Kidney (tissue), 14 donors: ENCODE measurements around the gene COMMD10. TPM values are rescaled to one million over a fixed set of nuclear protein-coding genes. Genes with fewer than 3 reads are reported as not detected.

Source experiments
- DNase-seq, 5 donors: peaks; one replicate each; pipeline ENCODE4 v3.0.0-alpha.2; 2013 to 2020
- FAIRE-seq: peaks from 2 replicates; lab custom pipeline; 2012; peaks lifted over from hg19 to GRCh38; lab: Jason Lieb, UNC
- H3K27ac ChIP-seq, 2 donors: one replicate each; pipeline ENCODE4 v1.7.0; 2013; ENCODE audit warnings: low read depth in 2 of 2, low read length in 2 of 2, inconsistent platforms in 1 of 2
- H3K27me3 ChIP-seq: one replicate; pipeline ENCODE4 v1.7.1; 2013; ENCODE audit warnings: low read length, inconsistent platforms; ENCODE audit not compliant: control insufficient read depth, insufficient read depth
- H3K36me3 ChIP-seq, 3 donors: one replicate each; pipeline versions ENCODE4 v1.7.0 to v1.7.1; 2013; ENCODE audit warnings: low read length in 3 of 3, control low read depth in 1 of 3, inconsistent platforms in 1 of 3; ENCODE audit not compliant: insufficient read depth in 3 of 3, control insufficient read depth in 2 of 3
- H3K4me1 ChIP-seq, 3 donors: one replicate each; pipeline versions ENCODE4 v1.7.0 to v1.7.1; 2013; ENCODE audit warnings: low read length in 3 of 3, inconsistent platforms in 1 of 3, low read depth in 1 of 3; ENCODE audit not compliant: control insufficient read depth in 2 of 3, insufficient read depth in 2 of 3
- H3K4me3 ChIP-seq, 3 donors: one replicate each; pipeline versions ENCODE4 v1.7.0 to v1.8.1; 2013; ENCODE audit warnings: low read length in 3 of 3, control low read depth in 1 of 3, inconsistent platforms in 1 of 3
- H3K9ac ChIP-seq, 3 donors: one replicate each; pipeline versions ENCODE4 v1.7.0 to v1.7.1; 2013; ENCODE audit warnings: low read length in 3 of 3, control low read depth in 1 of 3, inconsistent platforms in 1 of 3
- H3K9me3 ChIP-seq, 3 donors: one replicate each; pipeline versions ENCODE4 v1.7.0 to v1.7.1; 2013; ENCODE audit warnings: low read length in 3 of 3, control low read depth in 1 of 3, inconsistent platforms in 1 of 3; ENCODE audit not compliant: control insufficient read depth in 2 of 3, insufficient read depth in 1 of 3
- CTCF ChIP-seq: IDR thresholded peaks from 3 replicates; pipeline ENCODE4 v1.5.1; 2012; ENCODE audit warnings: mild to moderate bottlenecking, moderate library complexity, borderline replicate concordance; ENCODE audit not compliant: insufficient read depth; ENCODE audit errors: extremely low read depth
- intact Hi-C: fragments of 100-400 bp; cut with DNase I; formaldehyde crosslinking; loops from one replicate; pipeline ENCODE4 v1.11.1; 2022
- polyA plus RNA-seq: library from polyadenylated mRNA; stranded (reverse); fragments of 350-450 nt; fragmentation: Illumina TruSeq; extraction: RNeasy Lipid Tissue Mini Kit (QIAGEN cat#74804); gene quantifications from one replicate; pipeline ENCODE4 v1.2.3, GENCODE V29; 2014; ENCODE audit warnings: low read depth, low replicate concordance; ENCODE audit not compliant: insufficient read depth
- total RNA-seq: library from RNA; stranded (reverse); fragmentation: NEBNext Ultra II Directional; extraction: Animal tissue kit (Norgen Biotek cat#: 25700); gene quantifications from one replicate; pipeline ENCODE4 v1.2.1, GENCODE V29; 2021
- donor health status: control.
- donor health status: control.
- donor health status: control.
- donor health status: control.
- donor health status: control.
- donor health status: DM: yes; HTN: yes; CAD: no.
- donor health status: Normal renal cell carcinoma (clear cell type).

Gene COMMD10
- total and polyA plus RNA-seq, 2 donors from 2014 or later: 37.6 to 41.1 TPM

- FAIRE-seq: no peak
- intact Hi-C loops: no loop called here
- no peak for DNase-seq
- Histone ChIP-seq H3K27me3 (no peaks in the 10 kb centered on the region), H3K9ac (no peak overlapping the region), H3K9me3 (no peaks in the 10 kb centered on the region), H3K36me3 (no peaks in the 10 kb centered on the region), H3K4me1 (no peaks in the 10 kb centered on the region), H3K27ac (no peak overlapping the region), H3K4me3 (no peak overlapping the region)
- no peak for TF ChIP-seq CTCF
Measured at GRCh38 chr5:116209166-116209565, 124.3 kb downstream of the COMMD10 start.

- no peak overlapping the region for H3K9ac ChIP-seq
- intact Hi-C loops: no loop called here
- DNase-seq (no peak), FAIRE-seq (no peak)
- H3K36me3 ChIP-seq: no peaks in the 10 kb centered on the region
- H3K9me3 ChIP-seq: no peaks in the 10 kb centered on the region
- H3K27ac ChIP-seq: no peak overlapping the region
- H3K27me3 ChIP-seq: no peaks in the 10 kb centered on the region
- H3K4me3 ChIP-seq: no peak overlapping the region
- H3K4me1 ChIP-seq: no peaks in the 10 kb centered on the region
- no peak for TF ChIP-seq CTCF
Measured at GRCh38 chr5:116212225-116212624, 127.4 kb downstream of the COMMD10 start.

GRCh38 chr5:116216246-116216645 lies 131.4 kb downstream of the COMMD10 start:
- no peak for TF ChIP-seq CTCF
- H3K27ac ChIP-seq: no peak overlapping the region
- intact Hi-C loops: no loop called here
- no peaks in the 10 kb centered on the region for H3K36me3 ChIP-seq
- no peak for DNase-seq
- no peak overlapping the region for H3K4me3 ChIP-seq
- no peak overlapping the region for H3K9ac ChIP-seq
- no peaks in the 10 kb centered on the region for H3K27me3 ChIP-seq
- H3K4me1 ChIP-seq: no peaks in the 10 kb centered on the region
- no peaks in the 10 kb centered on the region for H3K9me3 ChIP-seq
- FAIRE-seq: no peak

GRCh38 chr5:116225281-116225922 lies 140.6 kb downstream of the COMMD10 start:
- Histone ChIP-seq H3K9me3 (no peaks in the 10 kb centered on the region), H3K27me3 (no peaks in the 10 kb centered on the region), H3K27ac (no peak overlapping the region), H3K36me3 (no peaks in the 10 kb centered on the region), H3K4me1 (no peaks in the 10 kb centered on the region), H3K9ac (no peak overlapping the region), H3K4me3 (no peak overlapping the region)
- intact Hi-C loops: no loop called here
- no peak for TF ChIP-seq CTCF
- FAIRE-seq (no peak), DNase-seq (no peak)
